Ovary (tissue), 3 donors: Measurements from ENCODE around the gene HMCES.

Experiments
- CTCF ChIP-seq, 3 donors: fragments of 450-650 bp in 2 of 3; fragments of 200-600 bp in 1 of 3; IDR thresholded peaks; one replicate each; pipeline versions ENCODE4 v1.5.1 to v1.8.0; 2016 to 2022; ENCODE audit warnings: antibody characterized with exemption in 3 of 3, mild to moderate bottlenecking in 1 of 3
- POLR2A ChIP-seq: fragments of 450-650 bp; IDR thresholded peaks from one replicate; pipeline ENCODE4 v1.6.1; 2017; ENCODE audit warnings: antibody characterized with exemption, mild to moderate bottlenecking, moderate library complexity
- donor health status: DM: no; HTN: no; CAD: no.

DNA sequence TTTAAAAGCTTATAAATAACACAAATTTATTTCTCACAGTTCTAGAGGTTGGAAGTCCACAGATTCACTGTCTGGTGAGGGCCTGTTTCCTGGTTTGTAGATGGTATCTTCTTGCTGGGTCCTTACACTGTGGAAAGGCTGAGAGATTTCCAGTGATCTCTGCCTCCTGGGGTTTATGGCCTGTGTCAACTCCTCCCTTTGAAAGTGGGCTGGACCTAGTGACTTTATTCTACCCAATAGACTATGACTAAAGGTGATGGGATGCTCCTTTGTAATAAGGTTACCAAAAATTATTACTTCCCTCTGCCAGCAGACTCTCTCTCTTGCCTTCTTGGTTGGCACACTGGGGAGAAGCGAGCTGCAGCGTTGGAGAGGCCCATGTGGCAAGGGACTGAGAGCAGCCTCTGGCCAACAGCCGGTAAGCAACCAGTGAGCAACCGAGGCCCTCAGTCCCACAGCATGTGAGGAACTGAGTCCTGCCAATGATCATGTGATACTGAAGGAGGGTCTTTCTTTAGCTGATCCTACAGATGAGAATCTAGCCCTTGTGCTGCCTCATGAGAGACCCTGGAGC, 43.2 kb upstream of the HMCES start:
- TF ChIP-seq CTCF (IDR thresholded peaks at IDR 0.05) = no peak
- no peak for TF ChIP-seq POLR2A
